Smooth muscle cell of the brain vasculature (primary cell): ENCODE data around the gene PKP1.
"Not testable (repeated sequence)": the region's sequence is repeated elsewhere in the genome, so short reads cannot be mapped to it uniquely, and the experiment has no call there.

Experiments used
- DNase-seq: peaks from one replicate; pipeline ENCODE4 v3.0.0-alpha.2; 2012; ENCODE audit warnings: low read depth, low spot score

Gene PKP1, protein sequence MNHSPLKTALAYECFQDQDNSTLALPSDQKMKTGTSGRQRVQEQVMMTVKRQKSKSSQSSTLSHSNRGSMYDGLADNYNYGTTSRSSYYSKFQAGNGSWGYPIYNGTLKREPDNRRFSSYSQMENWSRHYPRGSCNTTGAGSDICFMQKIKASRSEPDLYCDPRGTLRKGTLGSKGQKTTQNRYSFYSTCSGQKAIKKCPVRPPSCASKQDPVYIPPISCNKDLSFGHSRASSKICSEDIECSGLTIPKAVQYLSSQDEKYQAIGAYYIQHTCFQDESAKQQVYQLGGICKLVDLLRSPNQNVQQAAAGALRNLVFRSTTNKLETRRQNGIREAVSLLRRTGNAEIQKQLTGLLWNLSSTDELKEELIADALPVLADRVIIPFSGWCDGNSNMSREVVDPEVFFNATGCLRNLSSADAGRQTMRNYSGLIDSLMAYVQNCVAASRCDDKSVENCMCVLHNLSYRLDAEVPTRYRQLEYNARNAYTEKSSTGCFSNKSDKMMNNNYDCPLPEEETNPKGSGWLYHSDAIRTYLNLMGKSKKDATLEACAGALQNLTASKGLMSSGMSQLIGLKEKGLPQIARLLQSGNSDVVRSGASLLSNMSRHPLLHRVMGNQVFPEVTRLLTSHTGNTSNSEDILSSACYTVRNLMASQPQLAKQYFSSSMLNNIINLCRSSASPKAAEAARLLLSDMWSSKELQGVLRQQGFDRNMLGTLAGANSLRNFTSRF

DNA sequence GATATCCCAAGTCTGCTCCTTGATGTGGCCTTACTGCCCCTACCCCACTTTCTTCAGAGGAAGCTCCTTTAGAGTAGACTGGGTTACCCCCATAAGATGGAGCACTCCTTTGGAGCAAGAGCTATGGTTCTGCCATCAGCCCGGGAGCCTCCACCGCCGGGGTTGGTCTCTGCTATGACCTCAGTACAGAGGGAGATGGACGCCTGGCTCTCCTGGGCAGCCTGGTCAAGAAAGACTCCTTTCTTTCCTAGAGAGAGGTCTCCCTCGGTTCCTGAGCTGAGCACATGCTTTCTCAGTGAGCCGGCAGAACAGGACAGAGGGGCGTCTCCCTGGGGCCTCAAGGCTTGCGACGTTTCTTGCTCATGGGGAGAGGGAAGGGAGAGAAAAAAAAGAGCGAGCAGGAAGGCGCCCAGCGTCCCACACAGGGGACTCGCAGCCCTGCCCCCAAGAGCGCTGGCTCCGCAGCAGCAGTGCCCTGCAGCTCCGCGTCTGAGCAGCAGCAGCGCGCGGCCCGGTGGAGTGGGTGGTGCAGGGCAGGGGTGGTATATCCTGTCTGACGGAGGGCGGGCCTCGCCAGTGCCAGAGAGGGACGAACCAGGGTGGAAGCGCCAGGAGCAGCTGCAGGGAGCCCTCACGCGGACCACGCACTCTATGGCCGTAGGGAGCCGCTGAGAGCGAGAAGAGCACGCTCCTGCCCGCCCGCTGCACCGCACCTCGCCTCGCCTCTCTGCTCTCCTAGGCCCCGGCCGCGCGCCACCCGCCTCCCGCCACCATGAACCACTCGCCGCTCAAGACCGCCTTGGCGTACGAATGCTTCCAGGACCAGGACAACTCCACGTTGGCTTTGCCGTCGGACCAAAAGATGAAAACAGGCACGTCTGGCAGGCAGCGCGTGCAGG lies at the start of gene PKP1:
Gene PKP1 (plus strand): TSS at position 576 of the 899 bp plus-strand sequence. CDS start 197 bp downstream, at position 773.
- no peak for DNase-seq

DNA sequence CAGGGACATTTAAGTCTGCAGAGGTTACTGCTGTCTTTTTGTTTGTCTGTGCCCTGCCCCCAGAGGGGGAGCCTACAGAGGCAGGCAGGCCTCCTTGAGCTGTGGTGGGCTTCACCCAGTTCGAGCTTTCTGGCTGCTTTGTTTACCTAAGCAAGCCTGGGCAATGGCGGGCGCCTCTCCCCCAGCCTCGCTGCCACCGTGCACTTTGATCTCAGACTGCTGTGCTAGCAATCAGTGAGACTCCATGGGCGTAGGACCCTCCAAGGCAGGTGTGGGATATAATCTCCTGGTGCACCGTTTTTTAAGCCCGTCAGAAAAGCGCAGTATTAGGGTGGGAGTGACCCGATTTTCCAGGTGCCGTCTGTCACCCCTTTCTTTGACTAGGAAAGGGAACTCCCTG lies 43.7 kb upstream of the PKP1 start:
- DNase-seq = not testable (repeated sequence)

DNA sequence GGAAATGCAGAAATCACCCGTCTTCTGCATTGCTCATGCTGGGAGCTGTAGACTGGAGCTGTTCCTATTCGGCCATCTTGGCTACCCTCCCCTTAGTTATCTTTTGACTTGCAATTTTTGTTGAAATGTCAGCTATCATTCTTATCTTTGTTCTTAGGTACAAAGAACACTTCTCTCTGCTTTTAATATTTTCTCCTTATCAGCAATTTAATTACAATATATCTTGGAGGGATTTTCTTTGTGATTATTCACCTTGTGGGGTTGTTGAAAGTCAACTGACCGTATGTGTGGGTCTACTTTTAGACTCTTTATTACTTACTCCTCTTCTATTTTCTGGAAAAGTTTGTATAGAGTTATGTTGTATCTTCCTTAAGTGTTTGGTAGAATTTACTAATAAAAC lies 43.1 kb upstream of the PKP1 start:
- no peak for DNase-seq

DNA sequence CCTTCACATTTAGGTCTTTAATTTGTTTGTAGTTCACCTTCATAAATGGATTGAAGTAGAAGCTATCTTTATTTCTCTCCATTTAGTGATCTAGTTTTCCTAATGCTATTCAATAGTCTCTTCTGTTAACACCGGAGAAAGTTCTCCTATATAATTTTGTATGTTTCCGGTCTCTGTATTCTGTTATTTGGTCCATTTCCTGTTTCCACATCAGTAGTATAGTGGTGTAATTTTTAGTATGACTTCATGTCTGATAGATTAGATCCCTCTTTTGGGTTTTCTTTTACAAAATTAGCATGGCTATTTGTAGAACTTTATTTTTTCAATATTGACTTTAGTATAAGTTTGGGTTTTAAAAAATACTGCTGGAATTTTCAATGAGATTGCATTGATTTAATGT lies 41.6 kb upstream of the PKP1 start:
- DNase-seq = no peak

DNA sequence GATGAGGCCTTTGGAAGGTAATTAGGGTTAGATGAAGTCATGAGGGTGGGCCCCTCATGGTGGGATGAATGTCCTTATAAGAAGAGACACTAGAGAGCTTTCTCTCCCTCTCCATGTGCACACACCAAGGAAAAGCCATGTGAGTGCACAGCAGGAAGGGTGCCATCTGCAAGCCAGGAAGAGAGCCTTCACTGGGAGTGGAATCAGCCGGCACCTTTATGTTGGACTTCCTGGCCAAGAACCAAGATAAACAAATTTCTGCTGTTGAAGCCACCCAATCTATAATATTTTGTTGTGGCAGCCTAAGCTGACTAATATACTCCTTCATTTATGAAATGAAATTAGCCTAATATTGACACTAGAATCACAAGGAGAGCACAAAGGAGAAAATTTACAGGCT lies 38.2 kb upstream of the PKP1 start:
- no peak for DNase-seq

DNA sequence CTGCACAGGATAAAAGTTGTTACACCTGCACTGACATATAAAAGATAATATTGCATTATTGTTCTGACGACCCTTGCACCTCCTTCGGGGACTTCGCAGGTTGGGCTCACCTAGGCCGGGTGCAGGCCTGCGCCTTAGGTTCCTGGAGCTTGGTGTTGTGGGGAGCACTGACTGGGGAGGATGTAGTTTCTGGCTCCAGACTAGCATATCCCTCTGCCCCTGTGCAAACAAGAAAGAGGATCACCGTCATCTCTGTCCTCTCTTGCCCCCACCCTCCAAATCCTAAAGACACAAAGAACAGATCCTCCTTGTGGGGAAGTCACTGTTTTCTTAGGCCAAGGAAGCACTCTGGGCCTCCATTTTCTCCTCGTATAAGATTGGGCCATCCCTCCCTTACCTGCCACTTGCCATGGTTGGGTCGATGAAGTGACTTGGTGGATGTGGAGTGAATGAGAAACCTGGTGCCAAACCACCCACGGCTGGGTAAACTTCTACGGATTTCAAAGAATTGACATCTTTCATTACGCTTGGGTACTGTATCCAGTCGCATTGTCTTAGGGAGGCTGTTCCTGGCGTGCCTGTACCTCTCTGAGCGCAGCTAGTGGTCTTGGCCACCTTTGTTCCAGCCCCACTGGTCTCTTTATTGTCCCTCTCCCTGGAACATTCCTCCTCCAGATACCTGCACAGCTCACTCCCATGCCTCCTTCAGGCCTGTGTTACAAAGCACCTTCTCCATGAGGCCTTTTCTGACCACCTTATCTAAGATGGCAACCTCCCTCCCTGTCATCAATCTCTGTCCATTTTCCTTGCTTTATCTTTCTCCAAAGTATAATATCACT lies 34.4 kb upstream of the PKP1 start:
- no peak for DNase-seq

DNA sequence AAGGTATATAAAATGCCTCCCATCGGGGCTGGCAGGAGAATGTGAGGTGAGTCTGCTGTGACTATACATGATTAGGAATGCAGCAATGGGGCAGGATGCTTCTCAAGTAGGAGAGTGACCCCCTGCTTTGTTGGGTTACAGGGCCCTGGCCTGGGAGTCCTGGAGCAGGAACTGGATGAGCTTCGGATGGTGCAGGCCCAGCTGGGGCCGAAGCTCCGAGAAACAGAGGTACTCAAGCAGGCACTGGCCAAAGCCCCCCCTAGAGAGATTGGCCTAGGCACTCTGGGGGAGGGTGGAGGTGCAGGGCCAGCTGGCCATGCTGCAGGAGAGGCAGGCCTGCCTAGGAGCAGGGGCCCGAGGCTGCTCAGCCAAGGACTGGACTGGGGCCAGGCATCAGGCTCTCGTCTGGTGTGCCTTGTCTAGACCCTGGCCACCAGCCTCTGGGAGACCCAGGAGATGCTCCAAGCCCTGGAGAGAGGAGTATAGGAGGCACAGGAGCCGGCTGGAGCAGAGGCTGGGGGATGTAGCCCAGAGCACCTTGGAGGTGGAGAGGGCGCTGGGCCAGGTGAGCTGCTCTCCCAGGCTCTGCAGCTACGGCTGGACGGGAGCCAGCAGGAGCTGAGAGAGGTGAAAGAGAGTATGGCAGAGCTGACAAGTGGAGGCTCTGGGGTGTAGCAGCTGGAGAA lies 32.8 kb upstream of the PKP1 start:
- no peak for DNase-seq

DNA sequence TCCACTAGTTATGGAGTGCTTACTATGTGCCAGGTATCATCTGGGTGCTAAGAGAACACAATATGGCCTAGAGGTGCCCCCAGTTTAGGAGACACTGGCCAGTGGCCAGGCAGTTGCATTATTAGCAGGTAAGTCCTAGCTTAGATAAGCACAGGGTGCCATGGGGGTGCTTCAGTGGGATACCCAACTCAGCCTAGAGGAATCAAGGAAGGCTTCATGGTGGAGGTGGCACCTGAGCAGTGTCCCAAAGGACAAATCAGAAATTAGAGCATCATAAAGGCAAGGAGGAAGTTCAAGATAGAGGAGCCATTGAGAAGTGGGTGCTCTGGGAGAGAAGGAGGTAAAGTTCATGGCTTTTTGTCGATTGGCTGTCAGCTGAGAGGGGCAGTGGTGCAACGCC lies 31.9 kb upstream of the PKP1 start:
- DNase-seq = no peak

DNA sequence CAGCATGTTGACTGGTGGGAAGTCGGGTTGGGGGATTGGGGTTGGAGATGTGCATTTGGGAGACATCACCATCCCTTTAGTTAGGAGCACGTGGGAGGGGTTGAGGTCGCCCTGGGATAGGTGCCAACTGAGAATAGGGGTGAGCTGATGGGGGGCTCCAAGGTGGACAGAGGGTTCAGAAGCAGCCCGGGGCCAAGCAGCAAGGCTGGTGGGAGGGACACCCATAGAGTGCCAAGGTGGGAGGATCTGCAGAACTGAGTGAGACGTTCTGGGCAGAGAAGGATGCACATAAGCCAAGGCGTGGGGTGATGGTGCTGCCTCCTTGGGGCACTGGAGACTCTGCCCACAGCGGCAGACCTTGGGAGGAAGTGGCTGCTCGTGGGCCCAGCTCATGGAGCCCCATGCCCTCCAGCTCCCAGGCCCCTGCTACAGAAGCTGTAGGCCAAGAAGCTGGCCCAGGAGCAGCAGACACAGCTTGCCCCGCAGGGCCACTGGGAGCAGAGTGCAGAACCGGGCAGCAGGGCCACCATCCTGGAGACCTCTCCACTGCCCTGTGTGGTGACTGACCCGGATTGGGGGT lies 31.4 kb upstream of the PKP1 start:
- no peak for DNase-seq

DNA sequence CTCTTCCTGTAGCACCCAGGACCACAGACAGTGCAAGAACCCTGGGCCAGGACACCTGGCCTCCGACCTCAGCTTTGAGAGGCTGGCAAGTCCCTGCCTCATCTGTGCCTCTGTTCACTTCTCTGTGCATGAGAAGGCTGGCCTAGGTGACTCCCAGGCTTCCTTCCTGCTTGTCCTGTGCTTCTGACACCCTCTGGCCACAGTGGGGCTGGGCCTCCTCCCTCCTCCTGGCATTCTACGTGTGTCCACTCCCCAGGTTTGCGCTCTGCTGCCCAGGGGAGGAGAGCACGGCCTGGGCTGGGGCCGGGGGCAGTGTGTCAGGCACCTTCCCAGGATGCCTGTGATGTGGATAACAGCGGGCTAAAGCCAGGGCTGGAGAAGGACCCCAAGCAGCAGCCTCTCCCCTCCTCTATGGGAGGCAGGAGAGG lies 30.3 kb upstream of the PKP1 start:
- DNase-seq = no peak

DNA sequence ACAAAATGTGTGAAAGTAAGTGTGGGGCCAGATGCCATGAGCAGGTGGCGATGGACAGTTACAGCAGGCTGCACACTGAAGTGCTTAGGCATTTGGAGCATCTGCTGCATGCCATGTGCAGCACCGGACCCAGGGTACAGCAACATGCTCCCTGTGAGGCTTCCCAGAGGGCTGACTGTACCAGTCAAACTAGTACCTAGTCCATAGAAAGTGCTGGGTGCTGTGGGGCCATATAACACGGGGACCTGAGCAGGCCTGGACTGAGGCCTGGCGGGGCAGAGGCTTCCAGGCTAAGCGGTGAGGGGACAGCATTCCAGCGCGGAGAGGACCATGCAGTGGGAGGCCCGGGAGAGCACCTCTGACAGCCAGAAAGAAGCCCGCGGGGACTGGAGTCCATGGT lies 29.9 kb upstream of the PKP1 start:
- no peak for DNase-seq

DNA sequence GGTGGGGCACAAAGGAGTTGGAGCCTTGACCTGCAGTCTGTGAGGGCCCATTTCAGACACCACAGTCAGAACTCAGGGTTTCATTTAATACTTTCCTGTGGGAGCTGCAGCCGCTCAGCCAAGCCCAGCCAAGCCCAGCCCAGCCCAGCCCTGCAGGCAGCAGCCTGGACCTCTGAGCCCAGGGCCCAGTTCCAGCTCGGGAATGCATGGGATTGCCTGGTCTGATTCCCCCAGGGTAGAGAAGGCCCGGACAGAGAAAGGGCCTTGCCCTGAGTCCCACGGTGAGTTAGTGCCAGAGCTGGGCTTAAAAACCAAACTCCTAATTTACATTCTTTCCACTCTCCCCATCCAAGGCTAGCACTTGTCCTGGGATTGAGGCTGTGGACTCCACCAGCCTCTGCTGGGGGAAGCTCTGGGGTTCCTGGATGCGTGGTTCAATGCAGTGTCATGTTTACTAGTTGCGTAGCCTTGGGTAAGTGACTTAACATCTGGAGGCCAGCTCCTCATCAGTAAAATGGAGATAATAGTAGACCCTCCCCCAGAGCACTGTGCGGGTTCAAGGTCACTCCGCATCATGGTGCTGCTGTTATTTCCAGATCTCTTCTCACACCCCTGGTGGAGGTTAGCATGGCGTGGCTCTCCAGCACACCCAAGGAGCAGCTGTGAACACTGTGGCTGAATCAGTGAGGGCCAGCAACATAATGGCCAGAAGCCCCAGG lies 29.2 kb upstream of the PKP1 start:
- DNase-seq = no peak

DNA sequence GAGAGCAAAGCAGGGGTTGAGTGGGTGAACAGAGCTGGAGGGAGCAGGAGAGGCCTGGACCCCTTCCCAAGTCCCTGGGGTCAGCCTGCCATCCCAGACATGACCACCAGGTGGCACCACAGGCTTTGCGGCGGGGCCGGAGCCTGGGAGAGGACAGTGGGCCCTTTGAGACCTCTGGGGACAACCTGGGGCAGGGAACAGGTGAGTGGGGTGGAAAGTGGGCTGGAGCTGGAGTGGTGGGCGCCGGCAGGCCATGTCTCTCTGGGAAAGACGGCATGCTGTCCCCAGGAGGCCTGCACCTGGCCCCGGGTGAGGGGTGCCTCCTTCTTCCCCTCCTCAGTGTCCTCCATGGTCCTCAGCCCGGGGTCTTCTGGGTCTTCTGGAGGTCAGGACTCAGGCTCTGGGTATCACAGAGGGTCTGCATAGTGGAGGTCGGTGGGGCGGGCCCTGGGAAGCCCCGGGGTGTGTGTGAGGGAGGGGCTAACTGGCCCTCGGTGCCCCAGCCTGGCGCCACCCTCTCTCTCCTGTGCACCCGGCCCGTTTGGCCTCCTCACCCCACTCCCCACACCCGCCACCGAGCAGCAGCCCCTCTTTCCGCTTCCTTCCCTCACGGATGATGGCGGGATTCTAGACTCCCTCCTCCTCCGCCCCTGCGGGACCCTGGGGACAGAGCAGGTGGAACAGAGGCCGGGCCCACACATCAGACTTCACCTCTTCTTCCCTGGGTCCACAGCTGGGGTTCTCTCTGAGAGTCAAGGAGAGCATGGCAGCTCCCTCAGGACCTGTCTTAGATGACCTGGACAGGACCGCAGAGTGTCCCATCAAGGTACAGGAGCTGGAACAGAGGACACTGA lies 28.5 kb upstream of the PKP1 start:
- no peak for DNase-seq

DNA sequence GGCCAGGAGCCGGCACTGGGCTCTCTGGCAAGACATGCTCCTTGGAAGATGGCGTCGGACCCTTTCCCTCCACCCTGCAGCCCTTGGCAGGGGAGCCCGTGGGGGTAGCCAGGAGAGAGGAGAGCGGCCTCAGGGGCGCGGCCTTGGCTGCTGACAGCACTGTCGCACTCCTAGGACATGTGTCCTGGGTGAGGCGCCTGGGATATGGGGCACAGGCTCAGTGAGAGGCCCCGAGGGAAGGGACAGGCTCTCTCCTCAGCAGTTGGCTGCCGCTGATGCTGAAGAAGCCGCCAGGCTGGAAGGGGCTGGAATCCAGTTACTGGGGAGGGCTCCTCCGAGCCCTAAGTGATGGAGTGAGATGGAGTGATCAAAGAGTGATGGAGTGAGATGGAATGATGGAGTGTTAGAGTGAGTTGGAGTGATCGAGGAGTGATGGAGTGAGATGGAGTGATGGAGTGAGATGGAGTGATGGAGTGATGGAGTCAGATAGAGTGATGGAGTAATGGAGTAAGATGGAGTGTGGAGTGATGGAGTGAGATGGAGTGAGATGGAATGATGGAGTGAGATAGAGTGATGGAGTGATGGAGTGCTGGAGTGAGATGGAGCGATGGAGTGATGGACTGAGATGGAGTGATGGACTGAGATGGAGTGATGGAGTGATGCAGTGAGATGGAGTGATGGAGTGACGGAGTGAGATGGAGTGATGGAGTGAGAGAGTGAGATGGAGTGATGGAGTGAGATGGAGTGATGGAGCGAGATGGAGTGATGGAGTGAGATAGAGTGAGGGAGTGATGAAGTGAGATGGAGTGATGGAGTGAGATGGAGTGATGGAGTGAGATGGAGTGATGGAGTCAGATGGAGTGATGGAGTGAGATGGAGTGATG lies 27.6 kb upstream of the PKP1 start:
- no peak for DNase-seq

DNA sequence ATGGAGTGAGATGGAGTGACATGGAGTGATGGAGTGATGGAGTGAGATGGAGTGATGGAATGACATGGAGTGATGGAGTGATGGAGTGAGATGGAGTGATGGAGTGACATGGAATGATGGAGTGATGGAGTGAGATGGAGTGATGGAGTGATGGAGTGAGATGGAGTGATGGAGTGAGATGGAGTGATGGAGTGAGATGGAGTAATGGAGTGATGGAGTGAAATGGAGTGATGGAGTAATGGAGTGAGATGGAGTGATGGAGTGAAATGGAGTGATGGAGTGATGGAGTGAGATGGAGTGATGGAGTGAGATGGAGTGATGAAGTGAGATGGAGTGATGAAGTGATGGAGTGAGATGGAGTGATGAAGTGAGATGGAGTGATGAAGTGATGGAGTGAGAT lies 25.2 kb upstream of the PKP1 start:
- DNase-seq = not testable (repeated sequence)

DNA sequence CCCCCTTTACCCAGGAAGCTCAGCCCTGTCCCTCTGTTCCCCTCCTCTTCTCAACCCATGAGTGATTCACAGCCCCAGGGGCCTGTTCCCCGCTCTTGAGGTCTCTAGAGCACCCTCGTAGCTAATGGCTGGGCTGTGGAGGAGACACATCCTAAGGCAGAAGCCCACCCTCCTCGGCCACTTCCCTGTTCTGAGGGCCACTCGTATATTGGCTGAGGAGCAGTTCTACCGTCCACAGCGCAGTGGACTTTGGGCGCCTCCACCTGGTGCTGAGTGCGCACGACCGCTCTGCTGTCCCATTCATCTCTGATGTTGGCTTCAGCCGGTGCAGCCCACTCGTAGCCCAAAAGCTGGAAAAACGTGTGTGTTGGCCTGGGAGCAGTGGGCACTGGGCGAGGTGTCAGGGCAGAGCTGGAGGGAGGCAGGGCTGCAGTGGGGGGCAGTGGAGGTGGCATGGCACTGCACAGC lies 24.5 kb upstream of the PKP1 start:
- no peak for DNase-seq

DNA sequence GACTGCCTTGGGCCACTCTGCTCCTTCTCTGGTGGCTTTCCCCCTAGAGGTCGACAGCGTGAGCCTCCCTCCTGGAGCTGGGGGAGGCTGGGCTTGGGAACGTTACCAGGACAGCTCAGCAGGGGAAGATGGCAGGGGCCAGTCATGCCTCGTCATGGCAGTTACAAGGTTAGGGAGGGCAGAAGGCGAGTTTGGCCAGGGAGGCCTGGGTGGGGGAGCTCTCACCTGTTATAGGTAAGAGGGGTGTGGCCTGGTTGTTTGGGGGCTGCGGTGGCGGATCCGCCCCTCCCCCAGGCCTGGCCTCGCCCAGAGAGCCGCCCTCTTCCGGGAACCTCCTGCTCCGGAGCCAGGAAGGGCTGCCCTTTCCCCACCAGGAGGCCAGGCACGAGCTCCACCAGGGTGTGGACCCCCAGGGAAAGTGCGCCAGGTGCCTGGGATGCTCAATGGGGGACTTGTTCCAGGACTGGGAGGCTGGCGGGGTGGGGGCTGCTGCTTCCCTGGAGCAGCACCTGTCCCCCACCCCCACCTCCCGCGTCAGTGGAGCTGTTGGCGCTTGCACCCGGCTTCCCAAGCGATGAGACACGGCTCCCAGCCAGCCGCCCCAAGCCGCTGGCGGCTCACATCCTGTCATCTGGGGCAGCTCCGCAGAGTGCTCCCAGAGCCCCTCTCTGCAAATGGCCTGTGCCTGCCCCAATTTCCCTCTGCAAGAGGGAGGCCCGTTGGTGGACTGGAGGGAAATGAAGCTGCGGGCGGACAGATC lies 23.6 kb upstream of the PKP1 start:
- DNase-seq = no peak
